Body of pancreas (tissue), 4 donors: Measurements from ENCODE around the gene SLC28A3.

Experiments used
- CTCF ChIP-seq, 7 experiments: fragments of 450-650 bp in 4 of 7; fragments of 200-600 bp in 3 of 7; sonication (generic) in 3 of 7; IDR thresholded peaks; one replicate each; pipeline ENCODE4 v1.5.1; 2016 to 2019; ENCODE audit warnings: antibody characterized with exemption in 7 of 7
- POLR2A ChIP-seq, 3 donors: fragments of 450-650 bp; IDR thresholded peaks; one replicate each; pipeline ENCODE4 v1.6.1; 2016; ENCODE audit warnings: antibody characterized with exemption in 3 of 3, mild to moderate bottlenecking in 2 of 3

DNA sequence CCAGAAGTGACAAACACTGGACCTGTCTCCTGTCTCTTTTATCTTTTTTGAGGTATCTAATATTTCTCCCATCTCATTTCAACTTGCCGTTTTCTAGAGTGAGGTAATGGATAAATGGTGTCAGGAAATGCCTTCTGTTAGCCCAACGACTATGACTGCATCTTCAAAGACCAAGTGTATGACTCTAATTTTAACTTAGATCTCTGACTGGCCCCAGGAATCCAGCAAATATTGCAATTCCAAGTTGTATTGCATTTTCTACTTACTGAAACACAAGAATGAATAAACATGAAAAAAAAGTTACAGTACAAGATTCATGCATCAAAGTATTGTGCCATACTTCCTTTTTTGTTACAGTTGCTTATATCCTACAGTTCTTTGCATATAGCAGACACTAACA lies 26.3 kb downstream of the SLC28A3 start:
- no peak for TF ChIP-seq CTCF (IDR thresholded peaks at IDR 0.05)
- no peak for TF ChIP-seq POLR2A (IDR thresholded peaks at IDR 0.05)
